Sigmoid colon (tissue), 7 donors: ENCODE data around the gene RBP4. TPM values are rescaled to one million over a fixed set of nuclear protein-coding genes. Genes with fewer than 3 reads are reported as not detected.

ENCODE experiments used
- DNase-seq: peaks from one replicate; pipeline ENCODE4 v3.0.0-alpha.2; 2019
- H3K27ac ChIP-seq, 4 donors: fragments of 200-600 bp; sonication (generic); one replicate each; pipeline ENCODE4 v1.5.1; 2016 to 2019; ENCODE audit warnings: mild to moderate bottlenecking in 1 of 4
- H3K27me3 ChIP-seq, 3 donors: fragments of 200-600 bp; sonication (generic); one replicate each; pipeline ENCODE4 v1.5.1; 2019; ENCODE audit warnings: mild to moderate bottlenecking in 1 of 3
- H3K36me3 ChIP-seq, 4 donors: fragments of 200-600 bp; sonication (generic); one replicate each; pipeline ENCODE4 v1.5.1; 2016 to 2019
- H3K4me1 ChIP-seq, 4 donors: fragments of 200-600 bp; sonication (generic); one replicate each; pipeline ENCODE4 v1.5.1; 2017 to 2019
- H3K4me3 ChIP-seq, 4 donors: fragments of 200-600 bp; sonication (generic); one replicate each; pipeline ENCODE4 v1.5.1; 2017 to 2019; ENCODE audit warnings: mild to moderate bottlenecking in 2 of 4, moderate library complexity in 1 of 4
- H3K9me3 ChIP-seq, 4 donors: fragments of 200-600 bp in 3 of 4; sonication (generic) in 3 of 4; one replicate each; pipeline versions ENCODE4 v1.5.1 to v1.6.1; 2013 to 2019
- EP300 ChIP-seq, 4 donors: sonication (generic); formaldehyde crosslinking; IDR thresholded peaks; one replicate each; pipeline ENCODE4 v1.6.1; 2017; ENCODE audit warnings: antibody characterized with exemption in 4 of 4
- POLR2A ChIP-seq, 2 donors: fragments of 450-650 bp; IDR thresholded peaks; one replicate each; pipeline ENCODE4 v1.6.1; 2016; ENCODE audit warnings: antibody characterized with exemption in 2 of 2, mild to moderate bottlenecking in 2 of 2, moderate library complexity in 2 of 2
- POLR2AphosphoS5 ChIP-seq, 4 donors: sonication (generic); formaldehyde crosslinking; IDR thresholded peaks; one replicate each; pipeline ENCODE4 v1.6.1; 2017; ENCODE audit warnings: antibody characterized with exemption in 4 of 4
- WGBS, 2 donors: extraction: QIAGEN DNeasy Blood & Tissue Kit; methylation state at CpG; one replicate each; pipeline ENCODE4 v1.1.7; 2013; 5-methylcytosine and 5-hydroxymethylcytosine counted together
- intact Hi-C: fragments of 100-400 bp; cut with DNase I; formaldehyde crosslinking; loops from one replicate; pipeline ENCODE4 v1.15.1; 2023
- polyA plus RNA-seq, 3 donors: library from polyadenylated mRNA; stranded (reverse); fragments of 200-250 nt; gene quantifications; one replicate each; pipeline ENCODE4 v1.2.3, GENCODE V29; 2013
- total RNA-seq, 4 donors: library from RNA; depleted of rRNA; stranded (reverse); fragments of >200 nt; gene quantifications; one replicate each; pipeline ENCODE4 v1.1.0, GENCODE V29; 2016
- TF ChIP-seq, protein P1 (sequence below), 4 experiments: fragments of 450-650 bp in 3 of 4; fragments of 200-600 bp in 1 of 4; IDR thresholded peaks; one replicate each; pipeline ENCODE4 v1.5.1; 2016 to 2019; ENCODE audit warnings: antibody characterized with exemption in 4 of 4, mild to moderate bottlenecking in 3 of 4, moderate library complexity in 2 of 4
- donor health status: healthy with polysubstance abuse.
- donor health status: Bipolar disorder and iron deficiency.
- donor health status: healthy.

Gene RBP4
- total and polyA plus RNA-seq, 7 donors, result 3.0 to 21.5 (median 4.2) TPM; not detected in 2

DNA sequence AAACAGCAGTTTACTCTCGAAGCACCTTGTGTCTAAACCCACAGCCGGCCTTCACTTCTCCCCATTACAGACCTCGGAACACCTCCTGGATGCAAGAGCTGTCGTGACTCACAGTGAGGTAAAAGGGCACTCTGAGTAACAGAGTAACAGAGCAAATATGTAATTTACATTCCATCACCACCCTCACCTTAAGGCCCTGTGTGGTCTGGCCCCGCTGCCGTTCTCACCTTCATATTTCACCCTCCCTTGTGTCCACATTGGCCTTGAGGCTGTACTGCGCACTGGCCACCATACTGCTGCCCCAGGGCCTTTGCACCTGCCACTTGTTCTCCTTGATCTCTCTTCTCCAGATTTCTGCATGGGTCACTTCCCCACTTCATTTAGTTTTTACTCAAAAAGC lies 21.9 kb downstream of the RBP4 start:
- intact Hi-C loops, result no loop called here
- no peak overlapping the region for H3K4me3 ChIP-seq
- H3K36me3 ChIP-seq, result no peaks in the 10 kb centered on the region
- no peak overlapping the region for H3K27ac ChIP-seq
- WGBS, 2 donors, result 46 to 73% methylated on average over 7 of the region's 7 CpGs
- H3K27me3 ChIP-seq, result peaks cover 0 to 7% (median 0%) of the 10 kb centered on the region in 3 donors
- TF ChIP-seq POLR2A (IDR thresholded peaks at IDR 0.05) (no peak), POLR2AphosphoS5 (IDR thresholded peaks at IDR 0.05) (no peak), EP300 (IDR thresholded peaks at IDR 0.05) (no peak)
- TF ChIP-seq, protein P1, sequence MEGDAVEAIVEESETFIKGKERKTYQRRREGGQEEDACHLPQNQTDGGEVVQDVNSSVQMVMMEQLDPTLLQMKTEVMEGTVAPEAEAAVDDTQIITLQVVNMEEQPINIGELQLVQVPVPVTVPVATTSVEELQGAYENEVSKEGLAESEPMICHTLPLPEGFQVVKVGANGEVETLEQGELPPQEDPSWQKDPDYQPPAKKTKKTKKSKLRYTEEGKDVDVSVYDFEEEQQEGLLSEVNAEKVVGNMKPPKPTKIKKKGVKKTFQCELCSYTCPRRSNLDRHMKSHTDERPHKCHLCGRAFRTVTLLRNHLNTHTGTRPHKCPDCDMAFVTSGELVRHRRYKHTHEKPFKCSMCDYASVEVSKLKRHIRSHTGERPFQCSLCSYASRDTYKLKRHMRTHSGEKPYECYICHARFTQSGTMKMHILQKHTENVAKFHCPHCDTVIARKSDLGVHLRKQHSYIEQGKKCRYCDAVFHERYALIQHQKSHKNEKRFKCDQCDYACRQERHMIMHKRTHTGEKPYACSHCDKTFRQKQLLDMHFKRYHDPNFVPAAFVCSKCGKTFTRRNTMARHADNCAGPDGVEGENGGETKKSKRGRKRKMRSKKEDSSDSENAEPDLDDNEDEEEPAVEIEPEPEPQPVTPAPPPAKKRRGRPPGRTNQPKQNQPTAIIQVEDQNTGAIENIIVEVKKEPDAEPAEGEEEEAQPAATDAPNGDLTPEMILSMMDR (IDR thresholded peaks at IDR 0.05), result no peak
- DNase-seq, result no peak
- no peaks in the 10 kb centered on the region for H3K4me1 ChIP-seq
- no peaks in the 10 kb centered on the region for H3K9me3 ChIP-seq

DNA sequence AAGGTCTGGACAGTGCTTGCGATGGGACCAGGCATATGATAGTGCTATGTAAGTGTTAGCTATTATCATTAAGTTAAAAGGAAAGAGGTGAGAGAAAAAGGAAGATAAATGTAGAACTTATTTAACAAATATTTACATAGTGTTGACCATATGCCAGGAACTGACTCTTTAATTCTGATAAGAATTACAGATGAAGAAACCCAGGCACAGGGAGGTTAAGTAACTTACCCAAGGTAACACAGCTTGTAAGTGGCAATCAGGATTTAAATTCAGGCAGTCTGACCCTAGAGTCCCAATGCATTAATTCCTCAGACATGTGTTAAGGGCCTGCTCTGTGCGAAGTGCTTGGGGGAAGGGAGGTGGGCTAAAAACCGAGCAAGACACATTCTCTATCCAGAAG lies 23.5 kb downstream of the RBP4 start:
- Histone ChIP-seq H3K9me3 (no peaks in the 10 kb centered on the region), H3K27ac (no peak overlapping the region), H3K27me3 (peaks cover 0 to 7% (median 0%) of the 10 kb centered on the region in 3 donors), H3K4me3 (no peak overlapping the region), H3K36me3 (no peaks in the 10 kb centered on the region), H3K4me1 (no peaks in the 10 kb centered on the region)
- no peak for DNase-seq
- intact Hi-C loops, result no loop called here
- WGBS, 2 donors, result 75 to 87% methylated on average over 3 of the region's 3 CpGs
- no peak for TF ChIP-seq EP300 (IDR thresholded peaks at IDR 0.05)
- TF ChIP-seq POLR2AphosphoS5 (IDR thresholded peaks at IDR 0.05), result no peak
- TF ChIP-seq, protein P1 (IDR thresholded peaks at IDR 0.05), result no peak
- no peak for TF ChIP-seq POLR2A (IDR thresholded peaks at IDR 0.05)

DNA sequence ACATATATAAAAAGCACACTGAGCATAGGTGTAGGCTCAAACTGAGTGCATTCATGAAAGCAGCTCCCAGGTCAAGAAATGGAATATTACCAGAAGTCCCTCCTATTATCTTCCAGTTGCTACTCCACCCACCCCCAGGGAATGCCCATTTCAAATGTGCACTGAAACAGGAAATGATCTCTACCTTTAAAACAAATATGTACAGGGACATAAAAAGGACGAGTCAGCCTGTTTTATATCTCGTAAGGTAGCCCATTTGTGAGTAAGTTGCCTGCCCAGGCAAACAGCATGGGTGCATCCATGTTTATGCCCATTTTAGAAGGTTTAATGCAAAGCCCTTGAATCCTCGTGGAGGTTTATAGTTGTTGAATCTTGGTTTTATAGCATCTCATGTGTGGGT lies 24.1 kb downstream of the RBP4 start:
- Histone ChIP-seq H3K4me1 (no peaks in the 10 kb centered on the region), H3K4me3 (no peak overlapping the region), H3K36me3 (no peaks in the 10 kb centered on the region), H3K27ac (no peak overlapping the region), H3K9me3 (no peaks in the 10 kb centered on the region), H3K27me3 (peaks cover 0 to 7% (median 0%) of the 10 kb centered on the region in 3 donors)
- intact Hi-C loops, result no loop called here
- WGBS, 2 donors, result 11 to 51% methylated on average over 3 of the region's 3 CpGs
- DNase-seq, result no peak
- TF ChIP-seq POLR2A (IDR thresholded peaks at IDR 0.05) (no peak), EP300 (IDR thresholded peaks at IDR 0.05) (no peak), POLR2AphosphoS5 (IDR thresholded peaks at IDR 0.05) (no peak)
- TF ChIP-seq, protein P1 (IDR thresholded peaks at IDR 0.05), result no peak

DNA sequence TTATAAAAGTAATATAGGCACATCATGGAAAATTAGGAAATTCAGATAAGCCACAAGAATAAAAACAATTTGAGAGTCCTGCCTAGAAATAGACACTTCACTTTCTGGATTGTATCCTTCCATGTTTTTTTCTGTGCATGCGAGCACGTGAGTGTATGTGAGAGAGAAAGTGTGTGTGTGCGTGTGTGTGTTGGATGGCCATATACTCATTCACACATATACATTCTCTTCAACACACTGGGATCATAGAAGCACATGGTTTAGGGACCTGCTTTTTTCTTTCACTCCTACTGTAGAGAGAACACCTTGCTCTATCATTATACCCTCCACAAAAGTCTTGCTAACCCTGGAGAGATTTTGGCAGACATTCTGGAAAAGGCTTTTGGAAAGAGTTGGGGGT lies 27.1 kb downstream of the RBP4 start:
- no peaks in the 10 kb centered on the region for H3K36me3 ChIP-seq
- TF ChIP-seq EP300 (IDR thresholded peaks at IDR 0.05) (no peak), POLR2AphosphoS5 (IDR thresholded peaks at IDR 0.05) (no peak), POLR2A (IDR thresholded peaks at IDR 0.05) (no peak)
- TF ChIP-seq, protein P1 (IDR thresholded peaks at IDR 0.05), result no peak
- no peak overlapping the region for H3K27ac ChIP-seq
- 57 to 63% methylated on average over 3 of the region's 3 CpGs for WGBS, 2 donors
- intact Hi-C loops, result no loop called here
- H3K4me3 ChIP-seq, result no peak overlapping the region
- no peak for DNase-seq
- no peaks in the 10 kb centered on the region for H3K4me1 ChIP-seq
- H3K9me3 ChIP-seq, result no peaks in the 10 kb centered on the region
- H3K27me3 ChIP-seq, result peaks cover 0 to 8% (median 6%) of the 10 kb centered on the region in 3 donors
